Measurements from ENCODE around the gene KBTBD4.

DNA sequence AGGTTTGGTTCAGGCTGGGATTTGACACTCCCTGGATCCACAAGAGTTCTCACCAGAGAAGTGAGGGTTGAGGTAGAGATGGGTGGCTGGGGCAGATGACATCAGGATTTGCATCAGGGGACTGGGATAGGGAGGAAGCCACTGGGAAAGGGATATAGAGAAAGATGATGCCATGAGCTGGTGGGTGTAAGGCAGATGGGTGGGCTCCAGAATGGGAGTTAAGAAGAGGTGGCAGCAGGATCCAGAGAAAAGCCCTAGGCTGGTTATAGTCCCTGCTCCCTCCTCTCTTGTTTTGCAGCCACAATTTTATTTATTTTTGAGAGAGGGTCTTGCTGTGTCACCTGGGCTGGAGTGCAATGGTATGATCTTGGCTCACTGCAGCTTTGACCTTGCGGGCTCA, 17.2 kb upstream of the KBTBD4 start:
- TF ChIP-seq, protein P1, sequence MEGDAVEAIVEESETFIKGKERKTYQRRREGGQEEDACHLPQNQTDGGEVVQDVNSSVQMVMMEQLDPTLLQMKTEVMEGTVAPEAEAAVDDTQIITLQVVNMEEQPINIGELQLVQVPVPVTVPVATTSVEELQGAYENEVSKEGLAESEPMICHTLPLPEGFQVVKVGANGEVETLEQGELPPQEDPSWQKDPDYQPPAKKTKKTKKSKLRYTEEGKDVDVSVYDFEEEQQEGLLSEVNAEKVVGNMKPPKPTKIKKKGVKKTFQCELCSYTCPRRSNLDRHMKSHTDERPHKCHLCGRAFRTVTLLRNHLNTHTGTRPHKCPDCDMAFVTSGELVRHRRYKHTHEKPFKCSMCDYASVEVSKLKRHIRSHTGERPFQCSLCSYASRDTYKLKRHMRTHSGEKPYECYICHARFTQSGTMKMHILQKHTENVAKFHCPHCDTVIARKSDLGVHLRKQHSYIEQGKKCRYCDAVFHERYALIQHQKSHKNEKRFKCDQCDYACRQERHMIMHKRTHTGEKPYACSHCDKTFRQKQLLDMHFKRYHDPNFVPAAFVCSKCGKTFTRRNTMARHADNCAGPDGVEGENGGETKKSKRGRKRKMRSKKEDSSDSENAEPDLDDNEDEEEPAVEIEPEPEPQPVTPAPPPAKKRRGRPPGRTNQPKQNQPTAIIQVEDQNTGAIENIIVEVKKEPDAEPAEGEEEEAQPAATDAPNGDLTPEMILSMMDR (IDR thresholded peaks at IDR 0.05; ENCODE audit: low read depth, low read length), result no peak
- TF ChIP-seq POLR2A (IDR thresholded peaks at IDR 0.05; ENCODE audit: extremely low read depth, insufficient read length) (no peak), MYC (IDR thresholded peaks at IDR 0.05; ENCODE audit: low read depth, low read length) (no peak)
- TF ChIP-seq, protein P2, sequence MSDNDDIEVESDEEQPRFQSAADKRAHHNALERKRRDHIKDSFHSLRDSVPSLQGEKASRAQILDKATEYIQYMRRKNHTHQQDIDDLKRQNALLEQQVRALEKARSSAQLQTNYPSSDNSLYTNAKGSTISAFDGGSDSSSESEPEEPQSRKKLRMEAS (IDR thresholded peaks at IDR 0.05; ENCODE audit: low read depth, low read length), result no peak
